Measurements from ENCODE around the gene HOXB9. TPM values are rescaled to one million over a fixed set of nuclear protein-coding genes. Genes with fewer than 3 reads are reported as not detected.

Gene HOXB9
- total and polyA plus RNA-seq, 9 of the 15 experiments (the other 6 are each of a cell fraction or from before 2014, with no cell fraction given): 3.1 to 196 (median 77.6) TPM

DNA sequence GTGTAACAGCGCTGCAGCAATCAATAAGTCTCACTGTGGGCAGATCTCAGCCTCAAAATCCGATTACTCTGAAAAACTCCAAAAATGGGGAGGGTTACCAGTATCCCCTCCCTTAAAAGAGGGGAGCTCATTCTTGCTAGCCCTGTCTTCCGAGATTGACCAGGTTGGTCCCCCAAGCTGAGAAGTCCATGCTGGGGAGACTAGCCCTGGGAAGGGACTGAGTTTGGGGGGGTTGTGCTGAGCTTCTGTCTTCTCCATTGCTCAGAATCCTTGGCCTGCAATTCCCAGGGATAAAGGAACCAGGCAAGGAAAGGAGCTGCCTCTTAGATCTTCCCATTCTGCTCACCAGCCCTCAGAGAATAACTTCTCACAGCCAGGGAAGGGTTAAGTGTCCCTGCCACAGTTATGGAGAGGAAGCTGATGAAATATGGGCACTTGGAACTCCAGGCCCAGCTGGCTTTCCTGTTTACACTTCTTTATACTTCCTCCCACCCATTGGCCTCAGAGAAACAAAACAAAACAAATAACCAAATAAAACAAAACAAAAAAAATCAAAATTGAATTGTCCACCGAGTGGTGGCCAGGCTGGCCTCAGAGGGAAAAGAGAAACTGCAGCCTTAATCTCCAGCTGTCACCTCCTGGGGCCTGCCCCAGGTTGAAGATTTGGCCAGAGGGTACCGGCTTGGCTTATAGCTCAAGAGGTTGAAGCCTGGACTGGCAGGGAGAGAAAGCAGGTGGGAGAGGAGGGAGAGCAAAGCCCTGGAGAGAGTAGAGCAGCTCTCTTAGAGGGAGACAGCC is 38.7 kb downstream of the HOXB9 start (continued):
- TF ChIP-seq CXXC5 (CRISPR knock-in tag; IDR thresholded peaks at IDR 0.05) (peak; percentile 16; the same call in 1 of the 2 replicates), TEAD1 (CRISPR knock-in tag; IDR thresholded peaks at IDR 0.05) (no peak), RFX7 (CRISPR knock-in tag; IDR thresholded peaks at IDR 0.05) (no peak), CBX8 (IDR thresholded peaks at IDR 0.05; ENCODE audit: borderline replicate concordance, extremely low read depth, low read depth, low read length, poor library complexity, severe bottlenecking) (no peak), GABPA (tag; conservative IDR thresholded peaks at IDR 0.05; ENCODE audit: low read depth) (peak; percentile 69), KHSRP (IDR thresholded peaks at IDR 0.05) (no peak), NR2C2 (CRISPR knock-in tag; IDR thresholded peaks at IDR 0.05) (no peak), NR2C2 (tag; IDR thresholded peaks at IDR 0.05) (peak; percentile 25; the same call in 1 of the 2 replicates), MAFG (tag; conservative IDR thresholded peaks at IDR 0.05) (no peak), ELF1 (tag; IDR thresholded peaks at IDR 0.05) (no peak)

All from K562 (cell line).